Transverse colon (tissue), 4 donors: ENCODE measurements around the gene DNAH8.
"Not testable (repeated sequence)": the region's sequence is repeated elsewhere in the genome, so short reads cannot be mapped to it uniquely, and the experiment has no call there.

Source experiments
- CTCF ChIP-seq, 5 experiments: fragments of 200-600 bp in 3 of 5; fragments of 450-650 bp in 2 of 5; sonication (generic) in 3 of 5; IDR thresholded peaks; 1 replicate in 2 of 5; 2 replicates in 3 of 5; pipeline ENCODE4 v1.5.1; 2016 to 2017; ENCODE audit warnings: antibody characterized with exemption in 5 of 5, inconsistent platforms in 3 of 5, mild to moderate bottlenecking in 2 of 5, moderate library complexity in 1 of 5
- POLR2A ChIP-seq: fragments of 450-650 bp; IDR thresholded peaks from one replicate; pipeline ENCODE4 v1.6.1; 2016; ENCODE audit warnings: antibody characterized with exemption, mild to moderate bottlenecking, moderate library complexity
- POLR2AphosphoS5 ChIP-seq, 3 donors: sonication (generic); formaldehyde crosslinking; IDR thresholded peaks; one replicate each; pipeline ENCODE4 v1.6.1; 2016; ENCODE audit warnings: antibody characterized with exemption in 3 of 3

DNA sequence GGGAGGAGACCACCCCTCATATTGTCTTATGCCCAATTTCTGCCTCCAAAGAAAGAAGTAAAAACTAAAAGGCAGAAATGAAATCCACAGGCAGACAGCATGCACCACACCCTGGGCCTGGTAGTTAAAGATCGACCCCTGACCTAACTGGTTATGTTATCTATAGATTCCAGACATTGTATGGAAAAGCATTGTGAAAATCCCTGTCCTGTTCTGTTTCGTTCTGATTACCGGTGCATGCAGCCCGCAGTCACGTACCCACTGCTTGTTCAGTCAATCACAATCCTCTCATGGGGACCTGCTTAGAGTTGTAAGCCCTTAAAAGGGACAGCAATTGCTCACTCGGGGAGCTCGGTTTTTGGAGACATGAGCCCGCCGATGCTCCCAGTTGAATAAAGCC, 81.3 kb downstream of the DNAH8 start:
- not testable (repeated sequence) for TF ChIP-seq CTCF (IDR thresholded peaks at IDR 0.05); POLR2AphosphoS5 (IDR thresholded peaks at IDR 0.05); POLR2A
